Measurements from ENCODE around the gene SNRNP25.

SNRNP25 gene

DNA sequence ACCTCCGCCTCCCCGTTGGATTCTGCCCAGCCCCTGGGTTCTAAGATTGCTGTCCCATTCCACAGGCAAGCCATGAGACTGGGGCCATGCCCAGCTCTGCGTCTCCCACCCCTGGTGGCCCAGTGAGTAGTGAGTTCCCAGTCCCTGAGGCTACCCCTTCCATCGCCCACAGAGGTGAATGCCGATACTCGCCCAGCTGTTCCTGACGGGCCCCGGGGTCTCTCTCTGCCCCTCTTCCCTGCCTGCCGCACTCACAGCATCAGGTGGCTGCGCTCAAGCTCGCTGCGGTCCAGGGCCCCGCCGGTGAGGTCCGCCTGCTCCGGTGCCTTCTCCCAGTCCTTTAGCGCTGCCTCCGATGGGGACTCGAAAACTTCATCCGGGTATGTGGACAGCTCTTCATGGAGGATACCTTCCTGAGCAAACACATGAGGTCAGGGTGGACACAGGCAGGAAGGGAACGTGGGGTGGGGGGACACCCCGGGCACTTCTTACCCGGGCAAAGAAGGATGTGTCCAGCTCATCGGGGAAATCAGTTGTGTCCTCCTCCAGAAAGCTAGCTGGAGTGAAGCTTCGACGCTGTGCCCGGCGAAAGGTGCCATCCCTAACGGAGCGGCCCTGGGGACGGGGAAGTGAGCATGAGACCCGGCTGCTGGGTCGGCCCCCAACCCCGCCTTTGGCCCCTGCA, 8.8 kb downstream of the SNRNP25 start:
- Histone ChIP-seq H3K36me3 (peaks cover 19% of the 10 kb centered on the region), H3K27ac (no peak overlapping the region), H3K27me3 (no peaks in the 10 kb centered on the region), H3K9ac (no peak overlapping the region), H3K4me2 (no peak overlapping the region), H3K4me1 (peaks cover 14% of the 10 kb centered on the region), H4K20me1 (no peaks in the 10 kb centered on the region), H3K4me3 (no peak overlapping the region), H3K9me3 (no peaks in the 10 kb centered on the region)
- TF ChIP-seq Cebpa-rat (IDR thresholded peaks at IDR 0.05): no peak

DNA sequence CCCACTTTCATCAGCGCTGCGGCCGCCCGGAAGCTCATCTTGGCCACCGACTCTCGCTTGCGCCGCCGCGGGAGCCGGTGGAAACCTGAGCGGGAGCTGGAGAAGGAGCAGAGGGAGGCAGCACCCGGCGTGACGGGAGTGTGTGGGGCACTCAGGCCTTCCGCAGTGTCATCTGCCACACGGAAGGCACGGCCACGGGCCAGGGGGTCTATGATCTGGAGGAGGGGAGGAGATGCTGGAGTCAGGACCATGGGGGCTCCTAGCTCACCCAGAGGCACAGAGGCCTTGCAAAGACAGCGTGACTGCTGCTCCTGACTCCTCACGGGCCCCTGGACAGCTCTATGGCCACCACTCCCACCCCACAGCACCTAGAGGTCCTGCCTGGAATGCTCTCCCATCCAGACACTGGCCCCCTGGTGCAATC, 9.4 kb downstream of the SNRNP25 start:
- no peak overlapping the region for H3K9ac ChIP-seq
- H4K20me1 ChIP-seq: no peaks in the 10 kb centered on the region
- H3K27ac ChIP-seq: no peak overlapping the region
- H3K4me3 ChIP-seq: no peak overlapping the region
- H3K4me1 ChIP-seq: peaks cover 19% of the 10 kb centered on the region
- H3K4me2 ChIP-seq: no peak overlapping the region
- no peaks in the 10 kb centered on the region for H3K9me3 ChIP-seq
- peaks cover 13% of the 10 kb centered on the region for H3K36me3 ChIP-seq
- TF ChIP-seq Cebpa-rat (IDR thresholded peaks at IDR 0.05): no peak
- H3K27me3 ChIP-seq: no peaks in the 10 kb centered on the region

DNA sequence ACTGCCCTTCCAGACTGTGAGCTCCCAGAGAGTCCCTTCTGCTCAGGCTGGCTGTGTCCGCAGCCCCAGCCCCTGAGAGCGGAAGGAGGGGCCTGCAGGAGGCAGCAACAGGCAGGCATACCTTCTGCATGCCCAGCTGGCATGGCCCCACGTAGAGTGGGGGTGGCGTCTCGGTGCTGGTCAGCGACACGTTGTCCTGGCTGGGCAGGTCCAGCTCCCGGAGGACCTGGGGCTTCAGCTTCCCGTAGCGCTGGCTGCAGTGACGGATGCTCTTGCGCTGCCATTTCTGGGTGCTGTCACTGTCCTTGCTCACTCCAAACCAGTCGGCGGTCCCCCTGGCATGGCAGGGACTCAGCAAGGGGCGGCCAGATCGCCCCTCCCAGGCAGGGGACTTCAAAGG, 9.8 kb downstream of the SNRNP25 start:
- Histone ChIP-seq H4K20me1 (no peaks in the 10 kb centered on the region), H3K27ac (0 out of 2 replicates have a peak overlapping the region, but pooled peaks have one; percentile 46), H3K4me2 (peak overlapping the region; percentile 45; the same call in 1 of the 2 replicates), H3K9me3 (no peaks in the 10 kb centered on the region), H3K36me3 (peaks cover 9% of the 10 kb centered on the region), H3K4me3 (no peak overlapping the region), H3K9ac (peak overlapping the region; percentile 41; the same call in 1 of the 2 replicates), H3K4me1 (peaks cover 24% of the 10 kb centered on the region), H3K27me3 (no peaks in the 10 kb centered on the region)
- TF ChIP-seq Cebpa-rat (IDR thresholded peaks at IDR 0.05): no peak

DNA sequence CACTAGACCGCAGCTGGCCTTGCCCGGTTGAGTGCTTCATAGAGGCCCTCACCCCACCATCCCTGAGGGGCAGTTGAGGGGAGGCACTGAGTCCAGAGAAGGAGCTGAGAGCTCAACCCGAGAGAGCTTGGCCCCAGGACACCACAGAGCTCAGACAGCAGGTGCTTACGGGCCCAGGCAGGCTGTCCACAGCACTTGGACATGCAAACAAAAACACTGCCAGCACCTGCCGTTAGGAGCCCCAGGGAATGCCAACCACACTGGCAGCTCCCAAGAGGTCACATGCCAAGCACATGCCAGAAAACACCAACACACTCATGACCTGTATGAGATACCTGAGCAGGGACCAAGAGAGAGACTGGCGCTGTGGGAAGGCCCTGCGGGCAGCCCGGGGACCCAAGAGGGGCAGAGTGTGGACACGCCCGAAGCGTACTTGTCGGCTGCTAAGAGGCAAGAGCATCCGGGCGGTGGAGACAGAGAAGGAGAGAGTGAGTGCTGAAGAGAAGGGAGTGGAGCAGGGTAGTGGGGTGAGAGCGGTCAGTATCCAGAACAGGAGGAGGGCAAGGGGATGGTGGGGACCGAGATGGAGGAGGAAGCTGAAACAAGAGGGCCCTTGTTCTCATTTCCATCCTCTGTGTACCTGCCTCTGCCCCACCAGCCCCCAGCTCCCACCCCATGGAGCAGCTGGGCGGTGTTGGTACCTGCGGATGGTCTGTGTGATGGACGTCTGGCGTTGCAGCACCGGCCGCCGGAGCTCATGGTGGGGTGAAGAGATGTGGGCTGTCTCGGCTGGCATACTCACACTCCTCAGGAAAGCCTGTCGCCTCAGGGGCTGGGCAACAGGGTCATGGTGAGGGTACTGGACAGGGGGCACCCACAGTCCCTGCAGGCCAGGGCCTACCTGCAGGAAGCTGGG, 10.6 kb downstream of the SNRNP25 start:
- H4K20me1 ChIP-seq: no peaks in the 10 kb centered on the region
- peaks cover under 1% of the 10 kb centered on the region for H3K36me3 ChIP-seq
- no peaks in the 10 kb centered on the region for H3K9me3 ChIP-seq
- peak overlapping the region; percentile 45 for H3K4me2 ChIP-seq
- peak overlapping the region; percentile 41 for H3K9ac ChIP-seq
- H3K4me3 ChIP-seq: no peak overlapping the region
- peaks cover 28% of the 10 kb centered on the region for H3K4me1 ChIP-seq
- H3K27ac ChIP-seq: peak overlapping the region; percentile 46
- H3K27me3 ChIP-seq: no peaks in the 10 kb centered on the region
- no peak for TF ChIP-seq Cebpa-rat (IDR thresholded peaks at IDR 0.05)

DNA sequence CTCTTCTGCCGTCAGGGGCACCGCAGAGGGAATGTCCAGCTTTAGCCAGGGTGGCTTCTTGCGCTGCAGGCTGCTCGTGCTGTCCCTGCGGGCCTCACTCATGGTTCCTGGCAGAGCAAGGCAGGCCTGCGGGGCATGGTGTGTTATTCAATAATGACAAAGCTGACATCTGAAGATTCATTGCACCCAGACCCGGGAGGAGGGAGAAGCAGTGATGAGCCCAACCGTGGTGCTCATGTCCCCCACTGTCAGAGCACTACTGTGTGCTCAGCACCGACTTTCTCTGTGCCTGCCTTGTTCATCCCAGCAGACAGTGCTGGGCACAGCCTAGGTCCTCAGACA, 11.3 kb downstream of the SNRNP25 start:
- no peaks in the 10 kb centered on the region for H3K9me3 ChIP-seq
- no peak overlapping the region for H3K27ac ChIP-seq
- H3K36me3 ChIP-seq: no peaks in the 10 kb centered on the region
- no peaks in the 10 kb centered on the region for H4K20me1 ChIP-seq
- no peak overlapping the region for H3K9ac ChIP-seq
- peaks cover 6% of the 10 kb centered on the region for H3K27me3 ChIP-seq
- no peak overlapping the region for H3K4me2 ChIP-seq
- H3K4me3 ChIP-seq: no peak overlapping the region
- H3K4me1 ChIP-seq: peaks cover 34% of the 10 kb centered on the region
- no peak for TF ChIP-seq Cebpa-rat (IDR thresholded peaks at IDR 0.05)

DNA sequence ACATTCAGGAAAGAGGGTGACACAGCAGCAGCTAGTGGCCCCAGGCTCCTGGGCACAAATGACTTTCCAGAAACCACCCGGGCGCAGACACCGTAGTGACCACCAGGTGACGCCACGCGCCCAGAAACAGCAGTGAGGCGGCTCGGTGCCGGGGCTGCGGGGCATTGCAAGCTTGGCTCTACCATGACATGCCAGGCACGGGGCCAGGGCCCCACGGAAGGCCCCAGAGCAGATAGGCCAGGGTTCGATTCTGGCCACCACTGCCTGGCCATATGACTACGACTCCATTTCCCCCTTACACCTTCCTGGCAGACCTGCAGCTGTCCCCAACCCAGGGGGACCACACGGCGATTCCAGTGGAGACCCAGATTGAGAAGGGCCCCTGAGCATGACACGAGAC, 12.1 kb downstream of the SNRNP25 start:
- no peaks in the 10 kb centered on the region for H3K36me3 ChIP-seq
- H3K27me3 ChIP-seq: peaks cover 14% of the 10 kb centered on the region
- no peak overlapping the region for H3K27ac ChIP-seq
- H3K4me3 ChIP-seq: no peak overlapping the region
- no peak overlapping the region for H3K9ac ChIP-seq
- H3K4me1 ChIP-seq: peaks cover 35% of the 10 kb centered on the region
- H3K9me3 ChIP-seq: no peaks in the 10 kb centered on the region
- H3K4me2 ChIP-seq: peak overlapping the region; percentile 7; the same call in 1 of the 2 replicates
- no peak for TF ChIP-seq Cebpa-rat (IDR thresholded peaks at IDR 0.05)
- no peaks in the 10 kb centered on the region for H4K20me1 ChIP-seq

DNA sequence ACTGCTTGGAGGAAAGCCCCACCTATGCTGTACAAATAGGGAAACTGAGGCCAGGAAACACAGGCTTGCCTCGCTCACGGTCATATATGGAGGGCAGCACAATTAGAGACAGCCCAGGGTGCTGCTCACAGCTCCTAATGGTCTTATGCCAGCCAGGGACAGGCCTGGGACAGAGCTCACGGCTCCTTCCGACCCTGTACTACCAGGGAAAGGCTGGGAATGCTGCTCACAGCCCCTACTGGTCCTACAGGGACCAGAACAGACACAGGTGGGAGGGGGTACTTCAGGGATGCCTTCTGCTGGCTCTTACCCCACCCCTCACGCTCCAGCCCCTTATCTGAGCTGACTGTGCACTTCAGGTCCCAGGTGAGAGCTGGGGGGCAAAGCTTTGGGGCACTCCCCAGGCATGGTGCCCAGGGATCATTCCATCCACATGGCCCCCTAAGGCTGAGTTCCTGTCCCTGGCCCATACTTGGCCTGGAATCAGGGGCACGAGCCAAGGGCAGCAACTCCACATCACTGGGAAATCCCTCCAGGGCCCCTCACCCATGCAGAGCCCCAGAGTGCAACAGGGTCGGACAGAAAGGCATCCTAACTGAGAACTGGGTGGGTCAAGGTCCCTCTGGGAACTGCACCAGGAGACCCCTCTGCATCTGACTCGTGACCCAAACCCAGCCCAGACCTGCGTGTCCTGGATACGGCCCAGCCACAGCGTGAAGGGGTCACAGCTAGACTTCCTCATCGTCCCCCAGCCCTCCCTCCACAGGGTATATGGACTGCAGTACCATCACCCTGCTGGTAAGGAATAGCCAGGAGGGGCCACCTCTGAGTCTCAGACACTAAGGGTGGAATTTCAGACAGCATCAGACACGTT, 12.9 kb downstream of the SNRNP25 start:
- no peak overlapping the region for H3K27ac ChIP-seq
- no peak overlapping the region for H3K9ac ChIP-seq
- H4K20me1 ChIP-seq: peaks cover 5% of the 10 kb centered on the region; the same call in 1 of the 2 replicates

DNA sequence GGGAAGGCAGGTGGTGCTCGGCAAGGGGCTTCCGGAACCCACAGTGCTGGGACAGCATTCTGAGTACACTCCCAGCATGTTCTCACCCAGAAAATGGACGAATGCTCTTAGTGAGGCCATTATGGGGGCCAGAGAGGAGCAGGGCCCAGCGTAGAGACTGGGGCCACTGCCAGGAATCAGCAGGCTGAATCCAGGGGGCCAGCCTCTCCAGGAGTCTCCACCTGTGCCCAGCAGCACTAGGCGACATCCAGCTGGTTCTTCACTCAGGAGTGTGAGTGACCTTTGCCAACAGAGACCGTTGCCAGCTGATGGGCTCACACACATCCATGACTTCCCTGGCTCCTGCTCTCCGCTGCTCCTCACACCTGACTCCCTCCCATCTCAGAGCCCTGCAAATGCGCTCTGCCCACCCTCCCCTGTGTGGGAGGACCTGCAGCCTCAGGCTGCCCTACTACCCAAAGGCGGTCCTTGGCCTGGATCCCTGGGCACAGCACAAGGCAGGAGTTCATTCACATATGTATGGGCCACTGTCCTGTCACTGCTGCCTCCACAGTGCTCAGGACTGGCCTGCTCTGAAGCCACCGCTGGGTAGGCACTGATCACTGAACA, 13.7 kb downstream of the SNRNP25 start:
- no peak overlapping the region for H3K9ac ChIP-seq
- H4K20me1 ChIP-seq: peaks cover 10% of the 10 kb centered on the region; the same call in 1 of the 2 replicates
- no peak overlapping the region for H3K27ac ChIP-seq
- H3K4me2 ChIP-seq: no peak overlapping the region
- TF ChIP-seq Cebpa-rat (IDR thresholded peaks at IDR 0.05): no peak
- H3K4me1 ChIP-seq: peaks cover 41% of the 10 kb centered on the region
- peaks cover 29% of the 10 kb centered on the region for H3K27me3 ChIP-seq
- H3K9me3 ChIP-seq: no peaks in the 10 kb centered on the region
- H3K36me3 ChIP-seq: no peaks in the 10 kb centered on the region
- no peak overlapping the region for H3K4me3 ChIP-seq

More for the DNA sequence above, 12.9 kb downstream of the SNRNP25 start:
- Histone ChIP-seq H3K4me1 (peaks cover 35% of the 10 kb centered on the region), H3K4me3 (no peak overlapping the region), H3K36me3 (no peaks in the 10 kb centered on the region), H3K9me3 (no peaks in the 10 kb centered on the region), H3K4me2 (peak overlapping the region; percentile 7; the same call in 1 of the 2 replicates), H3K27me3 (peaks cover 22% of the 10 kb centered on the region)
- TF ChIP-seq Cebpa-rat (IDR thresholded peaks at IDR 0.05): no peak
